ENCODE results near the gene FBXO31.
"Not testable (repeated sequence)": the region's sequence is repeated elsewhere in the genome, so short reads cannot be mapped to it uniquely, and the experiment has no call there.

FBXO31 gene

DNA sequence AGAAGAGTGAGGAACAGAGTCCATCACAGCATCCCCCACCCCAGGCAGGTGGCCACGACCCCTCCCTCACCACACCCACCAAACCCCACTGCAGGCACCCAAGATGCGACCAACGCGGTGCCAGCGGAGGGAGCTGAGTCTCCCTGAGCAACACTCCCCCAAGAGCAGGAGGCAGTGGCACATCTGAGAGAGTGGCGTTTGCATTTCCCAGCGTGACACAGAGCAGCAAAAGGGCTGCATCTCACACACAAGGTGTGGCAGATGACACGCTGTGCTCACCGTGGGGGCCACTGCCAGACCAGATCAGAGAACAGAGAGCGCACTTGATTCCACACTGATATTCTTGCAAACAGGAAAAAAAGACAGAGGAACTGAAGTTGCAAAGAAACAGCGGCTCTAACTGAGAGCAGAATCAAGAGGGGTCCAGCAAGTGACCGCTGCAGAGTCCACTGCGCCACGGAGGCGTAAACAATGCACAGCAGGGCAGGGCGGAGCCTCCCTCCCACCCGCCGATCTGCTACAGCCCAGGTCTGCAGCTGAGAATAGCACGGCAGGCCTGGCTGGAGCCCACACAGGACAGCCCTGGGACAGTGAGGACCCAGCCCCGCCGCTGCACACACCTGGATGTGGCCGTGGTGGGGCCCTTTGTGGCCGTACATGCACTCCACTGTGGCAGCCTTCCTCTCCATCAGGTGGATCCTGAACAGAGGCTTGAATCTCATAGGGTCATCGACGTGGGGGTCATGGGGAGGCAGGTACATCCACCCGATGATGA is 40.4 kb downstream of the FBXO31 start:
- DNase-seq (ENCODE audit: low read depth): no peak

GRCh38 chr16:87342504-87342903 is 41.1 kb downstream of the FBXO31 start:
- no peak for DNase-seq (ENCODE audit: low read depth)

DNA sequence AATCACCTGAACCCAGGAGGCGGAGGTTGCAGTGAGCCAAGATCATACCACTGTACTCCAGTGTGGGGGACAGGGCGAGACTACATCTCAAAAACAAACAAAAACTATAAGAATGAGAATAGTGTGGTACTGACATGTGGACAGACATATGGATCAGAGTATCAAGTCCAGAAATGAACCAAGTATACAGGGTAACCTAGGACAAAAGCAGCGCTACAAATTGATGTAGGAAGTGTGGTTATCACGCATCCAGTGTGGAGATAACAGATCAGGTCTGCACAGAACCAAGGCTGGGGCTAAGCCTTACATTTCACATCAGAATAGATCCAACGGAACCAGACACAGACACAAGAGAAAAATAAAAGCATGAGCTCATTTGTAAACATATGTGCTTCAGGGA is 43.4 kb downstream of the FBXO31 start:
- DNase-seq (ENCODE audit: low read depth): no peak

DNA sequence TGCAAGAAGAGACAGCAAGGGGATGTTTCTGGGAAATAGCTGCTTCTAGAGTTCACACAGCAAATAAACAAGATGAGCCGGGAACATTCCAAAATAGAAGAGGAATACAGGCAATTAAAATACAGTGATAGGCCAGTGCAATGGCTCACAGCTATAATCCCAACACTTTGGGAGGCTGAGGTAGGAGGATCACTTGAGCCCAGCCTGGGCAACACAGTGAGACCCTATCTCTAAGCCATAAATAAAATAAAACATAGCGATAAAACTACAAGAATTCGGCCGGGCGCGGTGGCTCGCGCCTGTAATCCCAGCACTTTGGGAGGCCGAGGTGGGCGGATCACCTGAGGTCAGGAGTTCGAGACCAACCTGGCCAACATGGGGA is 43.9 kb downstream of the FBXO31 start:
- not testable (repeated sequence) for DNase-seq (ENCODE audit: low read depth)

DNA sequence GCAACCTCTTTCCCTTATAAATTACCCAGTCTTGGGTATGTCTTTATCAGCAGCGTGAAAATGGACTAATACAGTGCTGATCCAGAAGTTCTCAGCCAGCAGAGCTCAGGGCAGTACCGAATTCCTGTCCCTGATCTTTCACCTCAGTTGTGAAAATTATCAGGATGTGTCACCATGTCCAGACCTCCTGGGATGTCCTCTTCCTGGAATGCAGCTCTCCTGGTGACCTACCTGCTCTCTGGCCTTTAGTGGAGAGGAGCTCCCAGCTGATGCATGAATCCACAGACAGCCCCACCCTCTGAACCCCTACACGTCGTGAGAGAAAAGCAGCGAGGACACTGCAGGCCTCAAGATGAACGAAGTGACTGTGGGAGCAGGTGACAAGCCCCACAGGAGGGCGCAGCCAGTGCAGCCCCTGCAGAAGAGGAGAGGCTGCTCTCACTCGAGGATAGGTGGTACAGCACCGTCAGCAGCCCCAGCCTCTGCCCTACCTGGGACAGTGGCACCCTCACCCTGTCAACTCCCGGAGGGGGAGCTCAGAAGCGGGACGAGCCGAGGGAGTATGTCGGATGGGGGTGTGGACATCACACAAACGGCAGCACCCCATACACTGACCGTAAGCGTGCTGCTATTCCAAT is 44.4 kb downstream of the FBXO31 start:
- DNase-seq (ENCODE audit: low read depth): no peak

GRCh38 chr16:87338155-87338765 is 45.3 kb downstream of the FBXO31 start:
- DNase-seq (ENCODE audit: low read depth): no peak

DNA sequence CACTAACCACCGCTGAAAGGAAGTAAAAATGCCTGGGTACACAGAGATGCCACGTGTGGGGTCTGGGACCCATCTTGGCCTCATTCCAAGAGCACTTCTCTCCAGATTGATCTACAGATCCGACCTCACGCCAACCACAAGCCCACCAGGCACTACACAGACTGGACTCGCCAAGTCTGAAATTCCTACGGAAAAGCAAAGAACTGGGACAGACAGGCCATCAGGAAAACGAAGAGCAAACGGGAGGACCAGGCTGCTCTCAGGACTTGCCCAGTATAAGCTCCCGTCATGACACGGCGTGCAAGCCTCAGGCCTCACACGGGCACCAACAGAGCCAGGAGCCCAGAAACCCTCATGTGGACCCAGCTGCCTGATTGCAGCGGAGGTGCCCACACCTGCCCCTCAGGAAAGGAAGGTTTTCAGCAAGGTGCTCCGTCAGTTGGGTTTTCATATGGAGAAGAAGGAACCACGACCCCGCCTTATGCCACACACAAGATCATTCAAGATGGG is 46.3 kb downstream of the FBXO31 start:
- DNase-seq (ENCODE audit: low read depth): no peak

- no peak for DNase-seq (ENCODE audit: low read depth)
Observed at GRCh38 chr16:87336434-87337240, 46.9 kb downstream of the FBXO31 start.

DNA sequence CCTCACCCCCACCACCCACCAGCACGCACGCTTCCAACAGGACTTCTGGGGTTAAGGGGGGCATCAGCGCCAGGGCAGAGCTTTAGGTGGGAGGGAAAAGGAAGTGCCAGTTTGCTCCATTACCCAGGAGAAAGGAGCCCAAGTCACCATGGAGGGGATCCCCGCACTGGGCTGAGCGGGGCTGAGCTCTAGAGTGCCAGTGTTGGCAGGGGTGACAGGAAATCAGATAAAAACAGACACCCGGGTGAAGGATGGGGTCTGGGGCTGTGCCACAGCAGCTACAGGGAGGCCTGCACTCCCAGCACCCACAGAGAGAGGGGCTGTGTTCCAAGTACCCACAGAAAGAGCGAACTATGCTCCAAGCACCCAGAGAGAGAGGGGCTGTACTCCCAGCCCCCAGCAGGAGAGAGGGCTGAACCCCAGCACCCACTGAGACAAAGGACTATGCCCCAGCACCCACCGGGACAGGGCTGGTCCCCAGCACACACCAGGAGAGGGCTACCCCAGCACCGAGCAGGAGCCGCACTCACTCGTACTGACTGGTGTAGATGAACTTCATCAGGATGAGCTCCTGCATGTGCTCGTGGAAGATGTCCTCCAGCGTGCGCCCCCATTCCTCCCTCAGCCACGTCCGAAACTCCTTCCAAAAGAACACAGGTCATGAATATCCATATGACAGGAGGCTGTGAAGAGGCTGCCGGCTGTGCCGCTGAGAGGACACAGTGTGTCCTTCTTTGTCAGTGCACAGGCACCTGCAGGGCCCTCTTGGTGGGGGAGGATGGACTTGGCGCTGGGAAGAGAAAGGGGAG is 47.7 kb downstream of the FBXO31 start:
- no peak for DNase-seq (ENCODE audit: low read depth)

DNA sequence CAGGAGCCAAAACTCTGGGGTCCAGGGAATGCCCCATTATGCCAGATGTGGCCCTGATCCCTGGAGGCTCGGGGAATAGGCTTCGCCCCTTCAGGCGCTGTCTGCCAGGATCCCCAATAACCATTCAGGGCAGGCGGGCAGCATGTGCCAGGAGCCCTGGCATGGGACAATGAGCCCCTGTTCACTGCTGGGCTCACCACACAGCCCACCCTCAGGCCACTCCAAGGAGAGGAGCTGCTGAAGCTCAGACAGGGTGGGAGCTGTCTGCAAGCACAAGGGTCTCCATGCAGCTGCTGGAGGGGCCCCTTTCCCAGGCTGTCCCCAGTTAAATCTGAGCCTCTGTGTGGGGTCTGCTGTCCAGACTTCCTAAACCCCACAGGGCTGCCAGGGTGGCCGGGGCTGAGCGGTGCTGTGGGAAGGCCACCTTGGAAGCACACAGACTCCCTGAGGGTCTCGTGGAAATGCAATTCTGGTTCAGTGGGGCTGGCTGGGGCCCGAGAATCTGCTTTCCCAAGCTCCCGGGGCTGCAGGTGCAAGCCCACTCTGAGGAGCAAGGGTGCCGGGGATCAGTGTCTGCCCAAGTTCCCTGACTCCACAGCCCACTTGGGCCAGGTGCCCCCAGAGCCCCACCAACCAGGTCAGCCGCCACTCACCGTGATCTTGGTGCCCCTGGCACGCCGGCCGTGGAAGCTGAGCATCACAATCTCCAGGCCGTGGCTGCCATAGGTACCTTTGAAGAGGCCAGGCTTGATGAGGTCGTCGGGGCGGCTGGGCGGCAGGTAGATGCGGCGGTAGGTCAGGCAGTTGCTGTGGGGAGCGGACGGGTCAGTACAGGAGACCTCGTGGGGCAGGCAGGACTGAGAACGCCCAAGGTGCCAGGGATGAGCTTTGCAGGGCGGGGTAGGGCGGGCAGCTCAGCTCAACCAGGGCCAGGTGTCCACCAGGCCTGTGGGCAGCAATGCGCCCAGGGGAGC is 48.6 kb downstream of the FBXO31 start:
- no peak for DNase-seq (ENCODE audit: low read depth)

- no peak for DNase-seq (ENCODE audit: low read depth)
Observed at GRCh38 chr16:87333581-87334331, 49.8 kb downstream of the FBXO31 start.

GRCh38 chr16:87333101-87333500 is 50.5 kb downstream of the FBXO31 start:
- DNase-seq (ENCODE audit: low read depth): no peak

DNA sequence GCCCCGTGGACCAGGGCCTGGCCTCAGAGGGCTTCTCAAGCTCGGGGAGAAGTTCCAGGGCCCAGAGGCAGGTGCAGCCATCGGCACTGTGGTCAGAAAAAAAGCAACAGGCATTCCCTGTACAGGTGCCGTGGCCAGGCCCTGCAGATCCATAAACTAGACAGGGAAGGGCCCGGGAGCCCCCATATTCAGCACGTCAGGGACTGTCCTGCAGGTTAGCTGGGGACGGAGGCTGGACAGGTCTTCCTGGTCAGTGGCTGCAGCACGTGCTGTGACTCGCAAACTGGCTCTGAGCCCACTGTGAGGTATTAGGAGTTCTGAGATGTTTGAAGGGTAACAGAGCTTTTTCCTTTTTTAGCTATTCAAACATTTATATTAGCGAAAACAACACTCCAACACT is 51.4 kb downstream of the FBXO31 start:
- DNase-seq (ENCODE audit: low read depth): no peak

DNA sequence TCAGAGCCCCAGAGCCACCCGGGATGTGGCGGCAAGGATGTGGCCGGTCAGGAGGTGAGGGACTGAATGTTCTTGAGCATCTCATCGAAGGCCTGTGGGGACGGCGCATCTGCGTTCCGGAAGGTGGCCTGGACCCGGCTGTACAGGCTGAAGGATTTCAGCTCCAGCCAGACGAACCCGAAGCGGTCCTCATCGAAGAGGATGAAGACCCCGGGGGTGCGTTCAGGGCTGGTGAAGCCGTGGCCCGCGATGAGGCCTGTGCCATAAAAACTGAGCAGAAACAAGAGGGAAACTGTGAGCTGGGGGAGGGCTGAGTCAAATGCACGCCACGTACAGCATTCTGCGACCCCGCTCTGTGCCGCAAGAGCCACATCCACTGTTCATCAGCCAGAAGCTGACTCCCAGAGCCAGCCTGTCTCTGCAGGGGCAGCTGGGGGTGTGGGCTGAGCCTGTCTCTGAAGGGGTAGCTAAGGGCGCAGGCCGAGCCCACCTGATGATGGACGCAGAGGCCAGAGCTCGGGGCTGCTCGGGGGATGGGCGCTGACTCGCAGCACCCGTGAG is 52.3 kb downstream of the FBXO31 start:
- no peak for DNase-seq (ENCODE audit: low read depth)

DNA sequence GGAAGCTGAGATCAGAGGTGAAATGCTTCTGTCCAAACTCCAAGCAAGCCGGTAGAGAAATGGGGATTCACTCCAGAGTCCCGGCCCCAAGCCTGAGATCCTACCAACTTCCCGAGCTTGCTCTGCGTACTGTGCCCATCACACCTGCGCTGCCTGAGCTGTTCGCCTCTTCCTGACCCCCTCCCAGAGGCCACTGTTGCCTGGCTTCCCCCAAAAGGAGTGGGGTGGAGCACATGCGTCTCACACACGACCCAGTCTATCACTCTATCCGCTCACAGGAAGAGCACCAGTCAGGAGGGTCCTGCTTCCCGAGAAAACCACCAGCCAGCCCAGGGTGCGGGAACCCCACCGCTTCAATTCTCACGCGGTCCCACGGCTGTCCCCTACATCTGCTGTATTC is 52.9 kb downstream of the FBXO31 start:
- DNase-seq (ENCODE audit: low read depth): no peak

GRCh38 chr16:87330257-87330624 is 53.3 kb downstream of the FBXO31 start:
- no peak for DNase-seq (ENCODE audit: low read depth)

DNA sequence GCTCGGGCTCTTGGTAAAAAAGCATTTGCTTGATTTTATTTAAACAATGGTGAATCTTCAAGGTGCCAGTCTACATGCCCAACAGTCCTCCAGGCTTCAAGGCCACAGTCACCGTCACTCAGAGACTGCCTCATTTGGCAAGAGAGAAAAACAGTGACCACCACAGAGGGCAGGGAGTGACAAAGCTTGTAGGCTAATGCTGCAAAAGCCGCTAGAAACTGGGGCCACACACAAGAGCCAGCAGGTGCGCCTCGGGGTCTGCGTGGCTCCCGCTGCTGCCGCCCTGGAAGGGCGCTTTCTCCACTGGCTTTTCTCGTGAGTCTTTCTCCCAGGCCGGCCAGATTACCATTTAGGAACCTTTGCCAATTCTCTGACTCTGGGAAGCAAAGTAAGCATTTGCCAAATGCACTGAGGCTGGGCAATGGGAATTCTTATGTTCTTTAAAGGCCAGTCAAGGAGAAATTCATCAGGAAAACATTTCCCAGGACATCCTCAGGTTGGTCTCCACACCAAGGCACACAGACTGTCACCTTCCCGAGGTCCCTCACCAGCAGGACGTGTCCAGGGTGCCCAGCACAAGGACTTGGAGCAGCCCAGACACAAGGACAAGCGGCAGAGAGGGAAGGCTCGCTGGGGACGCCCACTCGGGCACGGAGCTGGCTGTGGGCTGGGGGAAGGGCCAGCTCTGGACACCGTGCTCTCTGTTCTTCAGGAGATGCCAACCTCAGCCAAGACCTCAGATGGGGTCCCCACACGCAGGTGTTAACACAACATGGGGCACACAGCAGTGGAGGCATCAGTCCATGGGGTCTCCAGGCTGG is 53.9 kb downstream of the FBXO31 start:
- no peak for DNase-seq (ENCODE audit: low read depth)

DNA sequence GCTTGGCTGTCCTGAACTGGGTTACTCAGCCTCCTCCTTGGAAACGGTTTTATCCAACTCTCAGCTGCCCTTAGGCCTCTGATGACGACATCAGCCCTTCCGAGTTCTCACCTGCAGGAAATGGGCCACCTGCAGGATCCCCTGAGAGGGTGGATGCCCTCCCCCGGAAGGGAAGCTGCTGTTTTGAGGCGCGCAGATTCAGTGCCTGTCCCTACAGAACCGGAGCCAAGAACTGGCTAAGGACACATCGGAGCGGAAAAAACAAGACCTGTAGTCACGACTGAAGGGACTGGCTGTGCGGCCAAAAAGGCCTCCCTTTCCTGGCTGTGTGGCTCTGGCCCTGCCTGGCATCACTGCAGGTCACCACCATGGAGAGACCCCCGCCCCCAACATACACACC is 54.7 kb downstream of the FBXO31 start:
- no peak for DNase-seq (ENCODE audit: low read depth)
